GM21515 (cell line): Measurements from ENCODE around the gene RAB29.
"Not testable (repeated sequence)": the region's sequence is repeated elsewhere in the genome, so short reads cannot be mapped to it uniquely, and the experiment has no call there.

Experiments
- ATAC-seq: cut with Tn5 transposase; IDR thresholded peaks from one replicate; pipeline ENCODE4 v1.9.1; 2021; ENCODE audit not compliant: unreplicated experiment

RAB29 gene

DNA sequence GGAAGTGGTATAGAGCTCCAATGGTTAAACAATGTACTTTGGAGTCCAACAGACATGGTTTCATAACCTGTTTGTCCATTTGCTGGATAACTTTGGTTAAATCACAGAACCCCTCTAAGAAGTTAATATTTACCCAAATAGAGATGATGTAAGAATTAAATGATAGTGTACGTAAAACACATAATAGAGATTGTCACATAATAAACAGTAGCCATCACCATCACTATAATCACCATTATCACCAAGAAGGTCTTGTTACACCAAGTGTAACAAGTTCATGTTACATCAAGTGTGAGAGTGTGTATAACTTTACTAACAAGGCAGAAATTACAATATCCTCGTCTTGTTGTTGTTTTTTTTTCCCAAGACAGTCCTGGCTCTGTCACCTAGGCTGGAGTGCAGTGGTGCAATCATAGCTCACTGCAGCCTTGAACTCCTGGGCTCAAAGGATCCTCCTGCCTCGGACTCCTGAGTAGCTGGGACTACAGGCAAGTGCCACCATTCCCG lies 48.6 kb downstream of the RAB29 start:
- no peak for ATAC-seq

DNA sequence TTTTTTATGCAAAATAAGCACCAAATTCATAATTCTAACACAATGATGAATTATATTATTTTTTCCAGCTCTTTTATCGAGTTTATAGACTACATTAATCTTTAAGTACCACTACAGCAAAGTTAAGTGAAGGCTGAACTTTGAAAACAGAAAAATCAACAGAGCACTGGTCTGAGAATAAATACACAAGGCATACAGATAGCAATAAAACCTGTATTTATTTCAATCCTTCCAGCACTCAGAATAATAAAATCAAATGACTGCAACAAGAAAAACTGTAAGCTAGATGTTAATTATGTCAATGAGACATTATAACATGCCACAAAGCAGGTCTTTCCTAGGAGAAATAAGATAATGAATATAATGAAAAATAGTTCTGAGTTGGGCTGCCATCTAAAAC lies 49.8 kb downstream of the RAB29 start:
- no peak for ATAC-seq

DNA sequence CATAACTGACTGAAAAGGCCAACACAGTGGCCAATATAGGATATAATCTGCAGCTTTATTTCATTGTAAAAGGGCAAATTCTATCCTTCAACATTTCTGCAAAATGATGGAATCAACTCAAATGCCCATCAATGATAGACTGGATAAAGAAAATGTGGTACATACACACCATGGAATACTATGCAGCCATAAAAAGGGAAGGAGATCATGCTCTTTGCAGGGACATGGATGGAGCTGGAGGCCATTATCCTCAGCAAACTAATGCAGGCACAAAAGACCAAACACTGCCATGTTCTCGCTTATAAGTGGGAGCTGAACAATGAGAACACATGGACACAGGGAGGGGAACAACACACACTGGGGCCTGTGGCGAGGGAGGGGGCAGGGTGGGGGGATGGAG lies 54.5 kb downstream of the RAB29 start:
- not testable (repeated sequence) for ATAC-seq

DNA sequence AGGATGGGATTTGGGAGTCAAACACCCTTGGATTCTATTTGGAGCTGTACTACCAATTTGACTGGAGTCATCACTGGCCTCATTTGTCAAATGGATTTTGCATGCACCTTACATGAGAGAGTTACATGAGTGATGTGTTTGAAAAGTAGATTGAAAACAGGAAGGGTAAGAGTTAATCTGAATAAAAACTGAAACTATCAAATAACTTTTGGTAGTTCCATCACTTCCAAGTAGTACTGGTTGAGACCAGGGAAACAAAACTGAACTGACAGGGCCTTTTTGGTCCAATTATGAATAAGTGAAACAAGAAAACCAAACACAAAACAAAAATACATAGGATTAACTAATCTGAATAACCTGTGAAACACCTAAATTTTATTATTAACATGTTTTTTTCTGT lies 55.5 kb downstream of the RAB29 start:
- no peak for ATAC-seq

DNA sequence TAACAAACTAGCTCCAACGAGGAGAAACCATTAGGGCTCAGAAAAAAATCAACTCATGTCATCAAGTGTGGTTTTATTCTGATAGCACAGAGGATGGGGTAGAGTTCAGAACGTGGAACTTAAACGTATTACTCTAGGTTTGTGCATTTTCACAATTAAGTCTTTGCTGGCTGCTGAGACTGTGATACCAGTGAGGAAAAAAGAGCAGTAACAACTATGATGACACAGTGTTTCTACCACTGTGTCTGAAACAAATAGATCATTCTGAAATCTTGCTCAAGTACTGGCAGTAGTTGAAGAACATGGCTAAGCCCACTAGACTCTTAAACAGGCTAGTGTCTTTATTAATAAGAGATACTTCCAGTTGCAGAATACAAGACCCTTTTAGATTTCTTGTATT lies 56.3 kb downstream of the RAB29 start:
- ATAC-seq, result no peak
